IMR-90 (cell line): ENCODE results near the gene TPP2. TPM values are rescaled to one million over a fixed set of nuclear protein-coding genes. Genes with fewer than 3 reads are reported as not detected.

Source experiments
- ATAC-seq: fragments of 200-7000 bp; cut with Tn5 transposase; 2 replicates; pipeline ENCODE4 v1.9.1; 2020; ENCODE audit warnings: low read depth, mild to moderate bottlenecking, moderate library complexity
- BruUV-seq: library from RNA; stranded (reverse); fragments of 400-500 nt; replicated peaks from 2 replicates; lab custom pipeline; 2021; lab: Mats Ljungman, UMichigan
- CTCF ChIA-PET: fragments of 300-600 bp; formaldehyde crosslinking; extraction: SDS; loops from one replicate; lab custom pipeline; 2021; ENCODE audit warnings: antibody characterized with exemption; lab: Yijun Ruan, JAX
- POLR2A ChIA-PET: fragments of 300-600 bp; sonication (Branson Sonifier 250); formaldehyde crosslinking; loops from one replicate; lab custom pipeline; 2022; ENCODE audit warnings: antibody characterized with exemption; ENCODE audit not compliant: unreplicated experiment; lab: Charles Lee
- DNase-seq: peaks from one replicate; pipeline ENCODE4 v3.0.0; 2013
- H2AFZ ChIP-seq: replicated peaks from 2 replicates; pipeline ENCODE3; 2013; ENCODE audit warnings: low read length, mild to moderate bottlenecking; ENCODE audit not compliant: poor library complexity
- H2AK5ac ChIP-seq: 2 replicates; pipeline ENCODE4 v1.6.1; 2013; ENCODE audit warnings: low read depth, low read length, inconsistent platforms
- H2AK9ac ChIP-seq: replicated peaks from 2 replicates; pipeline ENCODE3; 2013; ENCODE audit warnings: mild to moderate bottlenecking, low read depth, low read length, moderate library complexity; ENCODE audit not compliant: poor library complexity
- H2BK120ac ChIP-seq: 2 replicates; pipeline ENCODE4 v1.6.1; 2013; ENCODE audit warnings: low read depth, low read length, inconsistent platforms
- H2BK15ac ChIP-seq: 3 replicates; pipeline ENCODE4 v1.6.1; 2013; ENCODE audit warnings: low read depth, low read length, inconsistent platforms
- H2BK20ac ChIP-seq: 2 replicates; pipeline ENCODE4 v1.6.1; 2013; ENCODE audit warnings: low read depth, mild to moderate bottlenecking, inconsistent platforms, low read length, moderate library complexity
- H2BK5ac ChIP-seq: 2 replicates; pipeline ENCODE4 v1.6.1; 2013; ENCODE audit warnings: mild to moderate bottlenecking, low read depth, low read length, inconsistent platforms; ENCODE audit not compliant: poor library complexity, severe bottlenecking
- H3K14ac ChIP-seq: replicated peaks from 2 replicates; pipeline ENCODE4 v1.6.1; 2013; ENCODE audit warnings: low read depth, low read length, inconsistent platforms
- H3K18ac ChIP-seq: 2 replicates; pipeline ENCODE4 v1.6.1; 2013; ENCODE audit warnings: low read depth, low read length, control low read depth
- H3K23ac ChIP-seq: 2 replicates; pipeline ENCODE4 v1.6.1; 2013; ENCODE audit warnings: low read depth, low read length, inconsistent platforms
- H3K27ac ChIP-seq: 2 replicates; pipeline ENCODE4 v1.5.1; 2013; ENCODE audit warnings: mild to moderate bottlenecking, control low read depth, low read length; ENCODE audit not compliant: insufficient read depth
- H3K27me3 ChIP-seq: 2 replicates; pipeline ENCODE4 v1.6.1; 2013; ENCODE audit warnings: low read length; ENCODE audit not compliant: control insufficient read depth, insufficient read depth
- H3K36me3 ChIP-seq: 2 replicates; pipeline ENCODE4 v1.6.1; 2013; ENCODE audit warnings: low read length, mixed read lengths; ENCODE audit not compliant: control insufficient read depth, insufficient read depth
- H3K4ac ChIP-seq: 2 replicates; pipeline ENCODE4 v1.6.1; 2013; ENCODE audit warnings: low read depth, low read length, inconsistent platforms
- H3K4me1 ChIP-seq: 2 replicates; pipeline ENCODE4 v1.6.1; 2013; ENCODE audit warnings: low read length, mixed read lengths; ENCODE audit not compliant: control insufficient read depth, insufficient read depth
- H3K4me2 ChIP-seq: 2 replicates; pipeline ENCODE4 v1.6.1; 2013; ENCODE audit warnings: low read depth, mild to moderate bottlenecking, control low read depth, low read length, moderate library complexity
- H3K4me3 ChIP-seq: 2 replicates; pipeline ENCODE4 v1.5.1; 2013; ENCODE audit warnings: low read depth, mild to moderate bottlenecking, control low read depth, low read length, moderate library complexity; ENCODE audit not compliant: insufficient read depth
- H3K56ac ChIP-seq: 2 replicates; pipeline ENCODE4 v1.6.1; 2013; ENCODE audit warnings: low read length, inconsistent platforms; ENCODE audit not compliant: insufficient read depth; ENCODE audit errors: extremely low read depth
- H3K79me1 ChIP-seq, 2 experiments: 2 replicates each; pipeline ENCODE4 v1.6.1; 2013; ENCODE audit warnings: low read length in 2 of 2, inconsistent platforms in 1 of 2, low read depth in 1 of 2
- H3K9ac ChIP-seq: 2 replicates; pipeline ENCODE4 v1.6.1; 2013; ENCODE audit warnings: low read depth, low read length, control low read depth
- H3K9me1 ChIP-seq: 2 replicates; pipeline ENCODE4 v1.6.1; 2013; ENCODE audit warnings: low read length, inconsistent platforms; ENCODE audit not compliant: insufficient read depth
- H3K9me3 ChIP-seq: 2 replicates; pipeline ENCODE4 v1.6.1; 2013; ENCODE audit warnings: low read length; ENCODE audit not compliant: control insufficient read depth, insufficient read depth
- H4K20me1 ChIP-seq: 2 replicates; pipeline ENCODE4 v1.6.1; 2013; ENCODE audit warnings: low read length, inconsistent platforms; ENCODE audit not compliant: insufficient read depth
- H4K5ac ChIP-seq: 2 replicates; pipeline ENCODE4 v1.6.1; 2013; ENCODE audit warnings: mild to moderate bottlenecking, low read depth, low read length, control low read depth
- H4K8ac ChIP-seq, 2 experiments: 2 replicates each; pipeline ENCODE4 v1.6.1; 2013; ENCODE audit warnings: low read depth in 2 of 2, low read length in 2 of 2, control low read depth in 1 of 2, inconsistent platforms in 1 of 2
- H4K91ac ChIP-seq: 2 replicates; pipeline ENCODE4 v1.6.1; 2013; ENCODE audit warnings: low read depth, low read length, inconsistent platforms; ENCODE audit not compliant: insufficient read depth
- CEBPB ChIP-seq: IDR thresholded peaks from 2 replicates; pipeline ENCODE4 v1.6.1; 2012; ENCODE audit warnings: low read depth, low read length, improper control_type of control experiment
- CHD1 ChIP-seq: IDR thresholded peaks from 2 replicates; pipeline ENCODE4 v1.6.1; 2012; ENCODE audit warnings: low read depth, low read length, improper control_type of control experiment
- CTCF ChIP-seq: conservative IDR thresholded peaks from 2 replicates; pipeline ENCODE4 v1.5.1; 2012; ENCODE audit warnings: mild to moderate bottlenecking, low read depth, low read length, improper control_type of control experiment
- ELK1 ChIP-seq: fragments of 150-350 bp; IDR thresholded peaks from 2 replicates; pipeline ENCODE4 v1.6.1; 2016; ENCODE audit warnings: low read depth, mild to moderate bottlenecking, low read length, moderate library complexity, borderline replicate concordance
- MXI1 ChIP-seq: IDR thresholded peaks from 2 replicates; pipeline ENCODE4 v1.6.1; 2012; ENCODE audit warnings: low read depth, mild to moderate bottlenecking, low read length, moderate library complexity, borderline replicate concordance
- POLR2A ChIP-seq: IDR thresholded peaks from 2 replicates; pipeline ENCODE4 v1.6.1; 2012; ENCODE audit warnings: mild to moderate bottlenecking, low read depth, low read length
- RAD21 ChIP-seq: IDR thresholded peaks from 2 replicates; pipeline ENCODE4 v1.6.1; 2012; ENCODE audit warnings: low read length, improper control_type of control experiment
- RCOR1 ChIP-seq: IDR thresholded peaks from 2 replicates; pipeline ENCODE4 v1.6.1; 2012; ENCODE audit warnings: mild to moderate bottlenecking, low read length, improper control_type of control experiment; ENCODE audit not compliant: insufficient replicate concordance
- SMC3 ChIP-seq: fragments of 150-350 bp; IDR thresholded peaks from 2 replicates; pipeline ENCODE4 v1.6.1; 2016; ENCODE audit warnings: low read depth, mild to moderate bottlenecking, antibody characterized with exemption, low read length, moderate library complexity
- WGBS, 2 experiments: methylation state at CpG; one replicate each; pipeline versions ENCODE4 v1.1.5 to v1.1.7; 2013; ENCODE audit warnings: missing lambda C conversion rate in 2 of 2; ENCODE audit not compliant: insufficient read length in 1 of 2; ENCODE audit errors: extremely low coverage in 2 of 2; 5-methylcytosine and 5-hydroxymethylcytosine counted together
- dilution Hi-C: fragments of 300-500 bp; cut with HindIII; formaldehyde crosslinking; loops from one replicate; pipeline ENCODE4 v1.14.3; 2018; ENCODE audit warnings: low sequenced_read_pairs; ENCODE audit not compliant: unreplicated experiment
- in situ Hi-C: fragments of 300-500 bp; cut with MboI; formaldehyde crosslinking; loops from 3 replicates; pipeline ENCODE4 v1.14.3; 2019; ENCODE audit warnings: low sequenced_read_pairs, inconsistent platforms, mixed read lengths
- intact Hi-C: fragments of 100-400 bp; cut with micrococcal nuclease; formaldehyde crosslinking; loops from 2 replicates; pipeline ENCODE4 v1.10.0; 2022
- polyA plus RNA-seq, 3 experiments: library from polyadenylated mRNA; depleted of rRNA; stranded (reverse); fragments of >200 nt; gene quantifications; 2 replicates each; pipeline ENCODE4 v1.2.3, GENCODE V29; 2012; ENCODE audit warnings: low replicate concordance in 1 of 3
- total RNA-seq: library from RNA; depleted of rRNA; stranded (reverse); fragments of >200 nt; gene quantifications from 2 replicates; pipeline ENCODE4 v1.2.3, GENCODE V29; 2012

The TPP2 gene
- total and polyA plus RNA-seq, 2 of the 4 experiments (the other 2 are of a cell fraction) = 27.6 to 52.9 TPM

DNA sequence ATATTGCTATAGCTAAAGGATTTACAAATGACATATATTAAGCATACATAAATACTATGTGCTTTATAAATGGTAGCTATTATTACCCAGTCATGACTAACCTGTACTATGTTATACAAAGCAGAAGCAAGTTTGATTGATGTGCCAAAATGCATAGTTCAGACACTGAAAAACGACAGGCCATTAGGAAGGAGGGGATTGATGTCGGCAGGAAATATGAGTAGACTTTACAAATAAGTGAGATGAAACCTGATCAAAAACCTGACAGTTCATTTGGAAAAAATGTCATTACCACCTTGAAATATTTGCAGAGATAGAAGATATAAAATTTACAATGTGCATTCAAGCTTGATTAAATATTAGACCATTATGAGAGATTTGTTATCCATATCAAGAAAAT lies 38.8 kb upstream of the TPP2 start:
- no peak overlapping the region for H3K4me2 ChIP-seq
- no peaks in the 10 kb centered on the region for H3K79me1 ChIP-seq
- H4K8ac ChIP-seq = no peak overlapping the region
- no peak overlapping the region for H2AK9ac ChIP-seq
- no peak overlapping the region for H2BK20ac ChIP-seq
- intact Hi-C loops = loop anchor here (5.0 kb wide), 1 partner anchor 361 kb away; no protein-coding TSS in a partner anchor
- H2BK5ac ChIP-seq = no peak overlapping the region
- H3K4ac ChIP-seq = no peak overlapping the region
- no peak overlapping the region for H3K27ac ChIP-seq
- no peak overlapping the region for H2BK120ac ChIP-seq
- no peak overlapping the region for H2BK15ac ChIP-seq
- no peak overlapping the region for H2AFZ ChIP-seq
- no peak overlapping the region for H3K23ac ChIP-seq
- ChIA-PET POLR2A (no interaction called here), CTCF (interaction anchor here (1.1 to 1.5 kb wide), 2 partner anchors 417 to 1413 kb away, joined by 3 read pairs; no protein-coding TSS in a partner anchor)
- in situ Hi-C loops = loop anchor here (25.0 kb wide), 1 partner anchor 1421 kb away; no protein-coding TSS in a partner anchor
- ATAC-seq = no peak
- no peak for DNase-seq
- dilution Hi-C loops = no loop called here
- WGBS, 2 experiments = no CpG with 5 or more reads among the region's 2 CpGs
- H3K36me3 ChIP-seq = no peaks in the 10 kb centered on the region
- H3K4me1 ChIP-seq = no peaks in the 10 kb centered on the region
- no peak overlapping the region for H3K9ac ChIP-seq
- no TSS peak for BruUV-seq
- TF ChIP-seq CTCF (no peak), SMC3 (no peak), CHD1 (no peak), RCOR1 (no peak), POLR2A (no peak), ELK1 (no peak), RAD21 (no peak), CEBPB (no peak), MXI1 (no peak)
- no peak overlapping the region for H3K4me3 ChIP-seq
- no peaks in the 10 kb centered on the region for H3K27me3 ChIP-seq
- H3K9me1 ChIP-seq = no peaks in the 10 kb centered on the region
- no peaks in the 10 kb centered on the region for H4K20me1 ChIP-seq
- H3K56ac ChIP-seq = no peak overlapping the region
- H4K91ac ChIP-seq = no peak overlapping the region
- no peak overlapping the region for H4K5ac ChIP-seq
- no peak overlapping the region for H3K14ac ChIP-seq
- H2AK5ac ChIP-seq = no peak overlapping the region
- no peaks in the 10 kb centered on the region for H3K9me3 ChIP-seq
- H3K18ac ChIP-seq = no peak overlapping the region
